ENCODE results near the gene LRMDA. TPM values are rescaled to one million over a fixed set of nuclear protein-coding genes. Genes with fewer than 3 reads are reported as not detected.

LRMDA gene
- total RNA-seq, 6 experiments from 2014 or later: 0.32 TPM; not detected in 5

GRCh38 chr10:75648351-75648750 lies 216.9 kb downstream of the LRMDA start:
- TF ChIP-seq, protein P1, sequence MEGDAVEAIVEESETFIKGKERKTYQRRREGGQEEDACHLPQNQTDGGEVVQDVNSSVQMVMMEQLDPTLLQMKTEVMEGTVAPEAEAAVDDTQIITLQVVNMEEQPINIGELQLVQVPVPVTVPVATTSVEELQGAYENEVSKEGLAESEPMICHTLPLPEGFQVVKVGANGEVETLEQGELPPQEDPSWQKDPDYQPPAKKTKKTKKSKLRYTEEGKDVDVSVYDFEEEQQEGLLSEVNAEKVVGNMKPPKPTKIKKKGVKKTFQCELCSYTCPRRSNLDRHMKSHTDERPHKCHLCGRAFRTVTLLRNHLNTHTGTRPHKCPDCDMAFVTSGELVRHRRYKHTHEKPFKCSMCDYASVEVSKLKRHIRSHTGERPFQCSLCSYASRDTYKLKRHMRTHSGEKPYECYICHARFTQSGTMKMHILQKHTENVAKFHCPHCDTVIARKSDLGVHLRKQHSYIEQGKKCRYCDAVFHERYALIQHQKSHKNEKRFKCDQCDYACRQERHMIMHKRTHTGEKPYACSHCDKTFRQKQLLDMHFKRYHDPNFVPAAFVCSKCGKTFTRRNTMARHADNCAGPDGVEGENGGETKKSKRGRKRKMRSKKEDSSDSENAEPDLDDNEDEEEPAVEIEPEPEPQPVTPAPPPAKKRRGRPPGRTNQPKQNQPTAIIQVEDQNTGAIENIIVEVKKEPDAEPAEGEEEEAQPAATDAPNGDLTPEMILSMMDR (IDR thresholded peaks at IDR 0.05): no peak
- peaks cover 8% of the 10 kb centered on the region; the same call in 1 of the 2 replicates for H3K27me3 Mint-ChIP-seq (ENCODE audit: insufficient read depth)
- no peaks in the 10 kb centered on the region for H3K9me3 Mint-ChIP-seq
- no peak overlapping the region for H3K4me3 Mint-ChIP-seq
- H3K27ac Mint-ChIP-seq: no peak overlapping the region
- no peaks in the 10 kb centered on the region for H3K36me3 Mint-ChIP-seq (ENCODE audit: low read depth)
- H3K4me1 Mint-ChIP-seq (ENCODE audit: low read depth): no peaks in the 10 kb centered on the region
- no peak for DNase-seq

DNA sequence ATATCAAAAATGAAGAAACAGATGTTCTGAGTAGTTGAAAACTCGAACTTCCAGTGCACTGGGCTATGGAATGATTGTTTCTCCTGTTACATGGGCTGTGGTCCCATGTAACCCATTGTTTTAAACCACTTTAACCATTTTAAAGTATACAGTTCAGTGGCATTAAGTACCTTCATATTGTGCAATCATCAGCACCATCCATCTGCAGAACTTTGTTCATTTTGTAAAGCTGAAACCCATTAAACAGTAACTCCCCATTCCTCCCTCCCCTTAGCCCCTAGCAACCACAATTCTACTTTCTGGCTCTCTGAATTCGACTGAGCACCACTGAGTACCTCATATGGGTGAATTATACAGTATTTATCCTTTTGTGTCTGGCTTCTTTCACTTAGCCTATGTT lies 217.4 kb downstream of the LRMDA start:
- no peak for DNase-seq
- no peaks in the 10 kb centered on the region for H3K4me1 Mint-ChIP-seq (ENCODE audit: low read depth)
- no peaks in the 10 kb centered on the region for H3K36me3 Mint-ChIP-seq (ENCODE audit: low read depth)
- no peak overlapping the region for H3K27ac Mint-ChIP-seq
- H3K9me3 Mint-ChIP-seq: no peaks in the 10 kb centered on the region
- H3K4me3 Mint-ChIP-seq: no peak overlapping the region
- TF ChIP-seq, protein P1 (IDR thresholded peaks at IDR 0.05): no peak
- H3K27me3 Mint-ChIP-seq (ENCODE audit: insufficient read depth): peaks cover 8% of the 10 kb centered on the region; the same call in 1 of the 2 replicates

DNA sequence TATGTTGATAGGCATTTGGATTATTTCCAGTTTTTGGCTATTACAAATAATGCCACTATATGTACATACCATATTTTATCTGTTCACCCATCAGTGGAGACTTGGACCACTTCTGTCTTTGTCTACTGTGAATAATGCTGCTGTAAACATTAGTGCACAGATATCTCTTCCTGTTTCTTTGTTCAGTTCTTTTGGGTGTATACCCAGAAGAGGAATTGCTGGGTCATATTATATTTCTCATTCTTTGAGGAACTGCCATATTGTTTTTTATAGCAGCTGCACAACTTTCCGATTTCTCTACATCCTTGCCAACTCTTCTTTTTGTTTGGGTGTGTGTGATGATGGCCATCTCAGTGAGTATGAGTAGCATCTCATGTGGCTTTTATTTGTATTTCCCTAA lies 218.0 kb downstream of the LRMDA start:
- DNase-seq: no peak
- no peaks in the 10 kb centered on the region for H3K4me1 Mint-ChIP-seq (ENCODE audit: low read depth)
- no peak overlapping the region for H3K27ac Mint-ChIP-seq
- H3K27me3 Mint-ChIP-seq (ENCODE audit: insufficient read depth): peaks cover 8% of the 10 kb centered on the region; the same call in 1 of the 2 replicates
- TF ChIP-seq, protein P1 (IDR thresholded peaks at IDR 0.05): no peak
- H3K4me3 Mint-ChIP-seq: no peak overlapping the region
- H3K9me3 Mint-ChIP-seq: no peaks in the 10 kb centered on the region
- H3K36me3 Mint-ChIP-seq (ENCODE audit: low read depth): no peaks in the 10 kb centered on the region

- Mint-ChIP-seq H3K27me3 (ENCODE audit: insufficient read depth) (peaks cover 4% of the 10 kb centered on the region; the same call in 1 of the 2 replicates), H3K4me3 (no peak overlapping the region), H3K4me1 (ENCODE audit: low read depth) (no peaks in the 10 kb centered on the region), H3K27ac (no peak overlapping the region), H3K9me3 (no peaks in the 10 kb centered on the region), H3K36me3 (ENCODE audit: low read depth) (no peaks in the 10 kb centered on the region)
- TF ChIP-seq, protein P1 (IDR thresholded peaks at IDR 0.05): no peak
- DNase-seq: no peak
Observed at GRCh38 chr10:75650648-75651047, 219.2 kb downstream of the LRMDA start.

DNA sequence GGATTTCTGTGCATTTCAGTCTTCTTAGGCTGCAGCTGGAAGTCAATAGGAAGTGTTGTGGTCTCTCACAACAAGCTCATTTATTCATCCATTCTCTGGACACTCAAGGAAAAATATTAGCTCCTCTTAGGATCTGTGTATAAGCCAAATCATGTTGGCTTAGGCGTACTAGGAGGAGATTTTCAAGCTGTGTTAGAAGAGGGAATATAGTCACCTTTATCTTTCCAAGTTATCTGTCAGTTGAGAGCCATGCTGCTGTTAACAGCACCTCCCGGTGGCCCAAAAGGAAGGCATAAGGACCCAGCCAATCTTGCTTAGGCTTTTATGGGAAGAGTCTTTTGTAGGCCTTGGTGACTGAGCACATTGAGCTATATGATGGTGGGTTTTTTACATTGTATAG lies 220.0 kb downstream of the LRMDA start:
- H3K27ac Mint-ChIP-seq: no peak overlapping the region
- no peaks in the 10 kb centered on the region for H3K36me3 Mint-ChIP-seq (ENCODE audit: low read depth)
- H3K4me3 Mint-ChIP-seq: no peak overlapping the region
- peaks cover 2% of the 10 kb centered on the region; the same call in 1 of the 2 replicates for H3K27me3 Mint-ChIP-seq (ENCODE audit: insufficient read depth)
- TF ChIP-seq, protein P1 (IDR thresholded peaks at IDR 0.05): no peak
- H3K4me1 Mint-ChIP-seq (ENCODE audit: low read depth): no peaks in the 10 kb centered on the region
- no peak for DNase-seq
- H3K9me3 Mint-ChIP-seq: no peaks in the 10 kb centered on the region
